ENCODE measurements around the gene AAGAB.

DNA sequence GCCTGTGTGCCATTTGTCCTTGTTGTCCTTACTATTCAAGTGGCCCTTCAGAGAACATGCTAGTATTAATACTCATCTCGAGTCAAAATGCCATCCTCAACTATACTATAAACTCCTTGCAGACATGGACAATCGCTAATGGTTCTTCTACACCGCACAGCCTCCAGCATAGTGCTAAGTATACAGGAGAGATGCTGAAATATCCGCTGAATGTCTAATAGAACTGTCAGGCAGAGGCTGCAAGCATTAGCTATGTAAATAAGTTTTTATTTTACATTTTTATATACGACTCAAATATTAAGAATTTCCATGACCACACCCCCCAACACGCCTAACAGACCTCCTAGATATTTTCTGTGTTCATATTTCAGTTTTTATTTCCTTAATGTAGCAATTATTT, 39.4 kb downstream of the AAGAB start:
- no peak for TF ChIP-seq POLR2AphosphoS5 (IDR thresholded peaks at IDR 0.05)
- TF ChIP-seq, protein P1, sequence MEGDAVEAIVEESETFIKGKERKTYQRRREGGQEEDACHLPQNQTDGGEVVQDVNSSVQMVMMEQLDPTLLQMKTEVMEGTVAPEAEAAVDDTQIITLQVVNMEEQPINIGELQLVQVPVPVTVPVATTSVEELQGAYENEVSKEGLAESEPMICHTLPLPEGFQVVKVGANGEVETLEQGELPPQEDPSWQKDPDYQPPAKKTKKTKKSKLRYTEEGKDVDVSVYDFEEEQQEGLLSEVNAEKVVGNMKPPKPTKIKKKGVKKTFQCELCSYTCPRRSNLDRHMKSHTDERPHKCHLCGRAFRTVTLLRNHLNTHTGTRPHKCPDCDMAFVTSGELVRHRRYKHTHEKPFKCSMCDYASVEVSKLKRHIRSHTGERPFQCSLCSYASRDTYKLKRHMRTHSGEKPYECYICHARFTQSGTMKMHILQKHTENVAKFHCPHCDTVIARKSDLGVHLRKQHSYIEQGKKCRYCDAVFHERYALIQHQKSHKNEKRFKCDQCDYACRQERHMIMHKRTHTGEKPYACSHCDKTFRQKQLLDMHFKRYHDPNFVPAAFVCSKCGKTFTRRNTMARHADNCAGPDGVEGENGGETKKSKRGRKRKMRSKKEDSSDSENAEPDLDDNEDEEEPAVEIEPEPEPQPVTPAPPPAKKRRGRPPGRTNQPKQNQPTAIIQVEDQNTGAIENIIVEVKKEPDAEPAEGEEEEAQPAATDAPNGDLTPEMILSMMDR (IDR thresholded peaks at IDR 0.05): no peak

Data from prostate gland (tissue), 2 donors.